Effector memory CD4-positive, alpha-beta T cell (primary cell): ENCODE measurements around the gene RAB4A.
A peak's percentile ranks its signal among the peaks of the same experiment; 100 is the strongest.

Experiments
- DNase-seq, 3 donors: peaks; one replicate each; pipeline ENCODE4 v3.0.0-alpha.2; 2020
- H3K27ac ChIP-seq: 2 replicates; pipeline ENCODE4 v1.7.0; 2013; ENCODE audit warnings: mild to moderate bottlenecking, low read length, moderate library complexity; ENCODE audit not compliant: insufficient read depth, poor library complexity, severe bottlenecking
- H3K27me3 ChIP-seq: replicated peaks from 2 replicates; pipeline ENCODE4 v1.7.0; 2013; ENCODE audit warnings: mild to moderate bottlenecking, low read length; ENCODE audit not compliant: insufficient read depth, control insufficient read depth, poor library complexity, severe bottlenecking
- H3K36me3 ChIP-seq: 2 replicates; pipeline ENCODE4 v1.7.0; 2013; ENCODE audit warnings: mild to moderate bottlenecking, low read length, moderate library complexity; ENCODE audit not compliant: control insufficient read depth, insufficient read depth
- H3K4me1 ChIP-seq: 2 replicates; pipeline ENCODE4 v1.7.0; 2013; ENCODE audit warnings: low read length, mild to moderate bottlenecking; ENCODE audit not compliant: control insufficient read depth, insufficient read depth, poor library complexity, severe bottlenecking
- H3K4me3 ChIP-seq: 2 replicates; pipeline ENCODE4 v1.7.0; 2013; ENCODE audit warnings: low read length, low read depth, mild to moderate bottlenecking; ENCODE audit not compliant: insufficient read depth, poor library complexity, severe bottlenecking
- H3K9me3 ChIP-seq: 2 replicates; pipeline ENCODE4 v1.7.0; 2013; ENCODE audit warnings: mild to moderate bottlenecking, low read length, moderate library complexity; ENCODE audit not compliant: control insufficient read depth

RAB4A gene

GRCh38 chr1:229309684-229310083 is 38.8 kb downstream of the RAB4A start:
- H3K4me1 ChIP-seq = no peaks in the 10 kb centered on the region
- peaks cover 6% of the 10 kb centered on the region for H3K36me3 ChIP-seq
- H3K9me3 ChIP-seq = no peaks in the 10 kb centered on the region
- no peak for DNase-seq
- no peak overlapping the region for H3K27ac ChIP-seq
- H3K4me3 ChIP-seq = no peak overlapping the region
- no peaks in the 10 kb centered on the region for H3K27me3 ChIP-seq

GRCh38 chr1:229310833-229311232 is 39.9 kb downstream of the RAB4A start:
- Histone ChIP-seq H3K27ac (no peak overlapping the region), H3K4me3 (no peak overlapping the region), H3K27me3 (no peaks in the 10 kb centered on the region), H3K9me3 (no peaks in the 10 kb centered on the region), H3K36me3 (peaks cover 6% of the 10 kb centered on the region), H3K4me1 (no peaks in the 10 kb centered on the region)
- no peak for DNase-seq

GRCh38 chr1:229316166-229316565 is 45.3 kb downstream of the RAB4A start:
- no peak for DNase-seq
- H3K36me3 ChIP-seq = peaks cover 9% of the 10 kb centered on the region
- H3K27me3 ChIP-seq = no peaks in the 10 kb centered on the region
- H3K27ac ChIP-seq = no peak overlapping the region
- no peaks in the 10 kb centered on the region for H3K9me3 ChIP-seq
- H3K4me3 ChIP-seq = no peak overlapping the region
- no peaks in the 10 kb centered on the region for H3K4me1 ChIP-seq

- Histone ChIP-seq H3K27ac (no peak overlapping the region), H3K36me3 (peaks cover 9% of the 10 kb centered on the region), H3K4me1 (no peaks in the 10 kb centered on the region), H3K9me3 (no peaks in the 10 kb centered on the region), H3K4me3 (no peak overlapping the region), H3K27me3 (no peaks in the 10 kb centered on the region)
- no peak for DNase-seq
Measured at GRCh38 chr1:229318056-229318455, 47.1 kb downstream of the RAB4A start.

DNA sequence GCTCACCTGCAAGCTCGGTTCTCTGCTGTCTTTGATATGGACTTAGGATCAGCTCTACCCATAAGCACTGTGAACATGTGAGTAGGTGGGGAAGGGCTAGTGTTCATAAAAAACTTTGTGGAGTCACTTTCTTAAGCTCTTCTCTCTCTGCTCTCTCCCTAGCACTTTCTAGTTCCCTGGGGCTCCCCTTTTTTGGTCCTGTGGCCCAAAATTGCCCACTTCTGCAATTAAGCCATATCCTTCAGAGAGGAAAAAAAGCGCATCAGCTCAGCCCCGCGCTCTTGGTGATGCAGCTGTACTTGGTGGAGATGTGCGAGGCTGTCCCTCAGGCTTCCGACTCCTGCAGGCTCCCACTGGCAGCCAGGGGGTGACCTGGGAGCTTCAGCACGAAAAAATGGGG is 48.6 kb downstream of the RAB4A start:
- Histone ChIP-seq H3K27ac (no peak overlapping the region), H3K9me3 (no peaks in the 10 kb centered on the region), H3K4me3 (no peak overlapping the region), H3K36me3 (peaks cover 20% of the 10 kb centered on the region), H3K27me3 (no peaks in the 10 kb centered on the region), H3K4me1 (no peaks in the 10 kb centered on the region)
- DNase-seq = no peak

- no peak for DNase-seq
- H3K9me3 ChIP-seq = no peaks in the 10 kb centered on the region
- no peaks in the 10 kb centered on the region for H3K27me3 ChIP-seq
- H3K36me3 ChIP-seq = peaks cover 20% of the 10 kb centered on the region
- H3K4me1 ChIP-seq = peaks cover 14% of the 10 kb centered on the region
- no peak overlapping the region for H3K4me3 ChIP-seq
- no peak overlapping the region for H3K27ac ChIP-seq
Measured at GRCh38 chr1:229323201-229323600, 52.3 kb downstream of the RAB4A start.

DNA sequence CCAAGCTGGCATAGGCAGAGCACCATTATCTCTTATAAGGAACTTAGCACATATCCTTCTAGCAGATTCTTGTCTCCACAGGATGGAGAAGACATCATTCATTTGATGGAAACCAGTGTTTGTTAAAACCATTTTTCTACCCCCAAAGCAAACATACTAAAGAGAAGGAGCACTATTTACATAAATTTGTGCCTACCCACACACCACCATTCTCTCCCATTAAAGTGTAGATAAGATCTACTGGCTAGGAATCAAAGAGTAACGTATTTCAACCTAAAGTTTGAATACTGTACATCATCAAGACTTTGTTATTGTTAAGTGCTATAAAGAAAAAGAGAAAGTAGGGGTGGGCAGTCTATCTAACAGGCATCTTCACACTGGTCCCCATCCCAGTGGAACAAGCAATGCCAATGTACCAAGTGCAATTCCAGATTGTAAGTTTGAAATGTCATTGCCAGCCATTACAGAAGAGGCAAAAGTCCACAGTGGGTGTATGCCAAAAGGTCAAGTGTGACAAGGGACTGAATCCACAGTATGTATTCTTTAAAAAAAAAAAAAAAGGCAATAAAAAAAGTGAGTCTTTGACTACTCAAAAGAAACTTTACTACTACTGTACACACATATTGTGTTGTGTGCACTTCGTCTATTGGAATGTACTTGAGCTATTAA is 53.1 kb downstream of the RAB4A start:
- H3K27me3 ChIP-seq = no peaks in the 10 kb centered on the region
- no peak overlapping the region for H3K27ac ChIP-seq
- no peak overlapping the region for H3K4me3 ChIP-seq
- H3K36me3 ChIP-seq = peaks cover 20% of the 10 kb centered on the region
- DNase-seq = no peak
- H3K4me1 ChIP-seq = peaks cover 14% of the 10 kb centered on the region
- no peaks in the 10 kb centered on the region for H3K9me3 ChIP-seq

DNA sequence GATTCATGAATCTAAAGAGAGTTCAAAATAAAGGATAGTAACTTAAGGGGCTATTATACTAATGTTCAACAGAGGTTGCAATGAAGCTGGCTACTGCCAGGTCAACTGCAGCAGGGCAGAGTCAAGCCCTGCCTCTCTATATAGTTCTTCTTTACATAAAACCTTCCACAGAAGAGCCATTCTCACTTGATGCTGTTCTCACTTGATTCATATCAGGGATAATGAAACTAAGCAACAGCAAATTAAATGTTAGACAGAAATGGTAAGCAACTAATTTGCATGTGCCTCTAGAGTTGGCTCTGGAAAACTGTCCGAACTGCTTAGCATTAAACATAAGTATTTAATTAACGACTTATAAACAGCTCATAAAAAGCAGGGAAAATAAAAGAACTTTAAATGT is 54.5 kb downstream of the RAB4A start:
- Histone ChIP-seq H3K9me3 (no peaks in the 10 kb centered on the region), H3K4me3 (peak overlapping the region; percentile 6), H3K36me3 (peaks cover 16% of the 10 kb centered on the region), H3K27me3 (no peaks in the 10 kb centered on the region), H3K4me1 (peaks cover 14% of the 10 kb centered on the region), H3K27ac (peak overlapping the region; percentile 52)
- DNase-seq = no peak

DNA sequence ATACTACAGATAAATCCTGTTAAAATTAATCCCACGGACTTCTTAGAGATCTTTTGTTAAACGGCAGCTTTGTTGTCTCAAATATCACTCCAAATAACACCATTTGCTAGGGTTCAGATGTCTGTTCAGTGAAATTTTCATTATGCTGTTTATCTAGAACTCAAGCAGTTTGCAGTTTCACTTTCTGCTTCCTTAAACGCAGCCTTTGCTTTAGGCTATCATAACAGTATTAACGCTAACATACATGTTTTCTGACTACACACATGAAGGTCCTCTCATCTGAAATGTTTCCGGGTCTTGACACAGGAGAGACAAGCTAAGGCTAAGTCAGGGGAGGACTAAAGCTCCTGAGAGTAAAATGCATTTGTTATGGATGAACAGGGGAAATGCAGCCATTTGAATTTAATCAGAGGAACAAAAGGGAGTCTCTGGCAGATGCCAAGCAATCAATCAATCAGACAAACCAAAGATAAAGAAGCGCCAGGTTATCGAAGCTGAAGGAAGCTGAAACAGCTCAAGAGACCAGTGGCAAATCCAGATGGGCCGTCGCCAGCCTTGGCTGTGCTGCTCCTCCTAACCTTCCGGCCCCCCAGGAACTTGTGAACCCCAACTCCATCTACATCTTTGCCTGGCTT is 55.1 kb downstream of the RAB4A start:
- H3K27ac ChIP-seq = peak overlapping the region; percentile 52
- no peaks in the 10 kb centered on the region for H3K9me3 ChIP-seq
- peak overlapping the region; percentile 6 for H3K4me3 ChIP-seq
- peaks cover 14% of the 10 kb centered on the region for H3K4me1 ChIP-seq
- H3K27me3 ChIP-seq = no peaks in the 10 kb centered on the region
- H3K36me3 ChIP-seq = peaks cover 13% of the 10 kb centered on the region
- no peak for DNase-seq

DNA sequence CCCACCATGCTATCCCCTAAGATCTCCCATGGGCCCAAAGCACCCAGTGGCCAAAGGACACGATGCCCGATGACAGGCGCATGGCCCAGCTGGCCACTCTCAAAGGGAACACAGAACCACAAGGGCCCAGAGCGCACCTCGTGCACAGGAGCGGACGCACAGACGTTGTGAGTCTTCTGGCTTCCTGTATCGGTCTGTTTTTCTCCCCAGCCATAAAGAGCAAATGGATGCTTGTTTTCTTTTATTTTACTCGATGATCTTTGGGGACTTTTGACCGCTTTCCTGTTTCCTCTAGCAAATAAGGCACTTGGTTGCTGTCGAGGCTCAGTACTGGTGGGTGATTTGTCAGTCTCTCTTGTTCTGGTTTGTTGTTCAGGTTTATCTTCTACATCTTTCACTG is 55.7 kb downstream of the RAB4A start:
- H3K27me3 ChIP-seq = no peaks in the 10 kb centered on the region
- H3K4me3 ChIP-seq = no peak overlapping the region
- H3K9me3 ChIP-seq = no peaks in the 10 kb centered on the region
- DNase-seq = no peak
- peaks cover 14% of the 10 kb centered on the region for H3K4me1 ChIP-seq
- peak overlapping the region; percentile 52 for H3K27ac ChIP-seq
- peaks cover 11% of the 10 kb centered on the region for H3K36me3 ChIP-seq
